ENCODE measurements around the gene ELOVL6.
"Not testable (repeated sequence)": the region's sequence is repeated elsewhere in the genome, so short reads cannot be mapped to it uniquely, and the experiment has no call there.

The ELOVL6 gene

GRCh38 chr4:110198435-110199416 is at the start of gene ELOVL6:
Gene ELOVL6 (minus strand): TSS chr4:110198615. CDS start chr4:110198335, 280 bp downstream.
- peak in 5 of 6 experiments; percentile 16 to 25 (median 20) for DNase-seq

- no peak for DNase-seq
These were observed 49.7 kb upstream of the ELOVL6 start for GRCh38 chr4:110248100-110248499.

GRCh38 chr4:110247591-110247990 is 49.2 kb upstream of the ELOVL6 start:
- no peak for DNase-seq

- no peak for DNase-seq
These were observed 47.2 kb upstream of the ELOVL6 start for GRCh38 chr4:110245577-110245976.

- no peak for DNase-seq
These were observed 37.9 kb upstream of the ELOVL6 start for GRCh38 chr4:110236324-110236723.

- DNase-seq = not testable (repeated sequence)
These were observed 35.2 kb upstream of the ELOVL6 start for GRCh38 chr4:110233581-110233980.

GRCh38 chr4:110231869-110232268 is 33.5 kb upstream of the ELOVL6 start:
- DNase-seq = no peak

GRCh38 chr4:110229266-110229665 is 30.9 kb upstream of the ELOVL6 start:
- DNase-seq = no peak

GRCh38 chr4:110224812-110225211 is 26.4 kb upstream of the ELOVL6 start:
- no peak for DNase-seq

GRCh38 chr4:110224142-110224541 is 25.7 kb upstream of the ELOVL6 start:
- DNase-seq = no peak

- DNase-seq = not testable (repeated sequence)
These were observed 20.5 kb upstream of the ELOVL6 start for GRCh38 chr4:110218935-110219334.

GRCh38 chr4:110217181-110217580 is 18.8 kb upstream of the ELOVL6 start:
- not testable (repeated sequence) for DNase-seq

GRCh38 chr4:110216129-110216528 is 17.7 kb upstream of the ELOVL6 start:
- DNase-seq = no peak

GRCh38 chr4:110211770-110212061 is 13.3 kb upstream of the ELOVL6 start:
- no peak for DNase-seq

GRCh38 chr4:110211007-110211769 is 12.8 kb upstream of the ELOVL6 start:
- peak in 4 of 6 experiments; percentile 2 to 52 (median 32) for DNase-seq

GRCh38 chr4:110208419-110208818 is 10.0 kb upstream of the ELOVL6 start:
- DNase-seq = no peak

GRCh38 chr4:110207233-110207632 is 8.8 kb upstream of the ELOVL6 start:
- DNase-seq = no peak

- no peak for DNase-seq
These were observed 3.6 kb upstream of the ELOVL6 start for GRCh38 chr4:110202024-110202423.

GRCh38 chr4:110201502-110201901 is 3.1 kb upstream of the ELOVL6 start:
- DNase-seq = no peak

GRCh38 chr4:110200689-110201088 is 2.3 kb upstream of the ELOVL6 start:
- no peak for DNase-seq

- DNase-seq = peak in 3 of 6 experiments; percentile 16 to 30 (median 28)
These were observed 373 bp downstream of the ELOVL6 start for GRCh38 chr4:110198049-110198434.

- DNase-seq = peak; percentile 6 to 57 (median 20)
These were observed 829 bp downstream of the ELOVL6 start for GRCh38 chr4:110197529-110198042.

- peak; percentile 34 to 72 (median 54) for DNase-seq
These were observed 1.4 kb downstream of the ELOVL6 start for GRCh38 chr4:110196871-110197528.
